Skin of body (tissue), 2 donors: ENCODE measurements around the gene EIF4EBP3. TPM values are rescaled to one million over a fixed set of nuclear protein-coding genes. Genes with fewer than 3 reads are reported as not detected.
A peak's percentile ranks its signal among the peaks of the same experiment; 100 is the strongest.

Experiments
- DNase-seq: peaks from one replicate; lab custom pipeline; 2025; lab: John Stamatoyannopoulos, UW
- total RNA-seq: library from RNA; depleted of rRNA; stranded (reverse); fragments of >200 nt; gene quantifications from one replicate; pipeline ENCODE4 v1.2.3, GENCODE V29; 2014

Gene EIF4EBP3
- 1.3 TPM for total RNA-seq

DNA sequence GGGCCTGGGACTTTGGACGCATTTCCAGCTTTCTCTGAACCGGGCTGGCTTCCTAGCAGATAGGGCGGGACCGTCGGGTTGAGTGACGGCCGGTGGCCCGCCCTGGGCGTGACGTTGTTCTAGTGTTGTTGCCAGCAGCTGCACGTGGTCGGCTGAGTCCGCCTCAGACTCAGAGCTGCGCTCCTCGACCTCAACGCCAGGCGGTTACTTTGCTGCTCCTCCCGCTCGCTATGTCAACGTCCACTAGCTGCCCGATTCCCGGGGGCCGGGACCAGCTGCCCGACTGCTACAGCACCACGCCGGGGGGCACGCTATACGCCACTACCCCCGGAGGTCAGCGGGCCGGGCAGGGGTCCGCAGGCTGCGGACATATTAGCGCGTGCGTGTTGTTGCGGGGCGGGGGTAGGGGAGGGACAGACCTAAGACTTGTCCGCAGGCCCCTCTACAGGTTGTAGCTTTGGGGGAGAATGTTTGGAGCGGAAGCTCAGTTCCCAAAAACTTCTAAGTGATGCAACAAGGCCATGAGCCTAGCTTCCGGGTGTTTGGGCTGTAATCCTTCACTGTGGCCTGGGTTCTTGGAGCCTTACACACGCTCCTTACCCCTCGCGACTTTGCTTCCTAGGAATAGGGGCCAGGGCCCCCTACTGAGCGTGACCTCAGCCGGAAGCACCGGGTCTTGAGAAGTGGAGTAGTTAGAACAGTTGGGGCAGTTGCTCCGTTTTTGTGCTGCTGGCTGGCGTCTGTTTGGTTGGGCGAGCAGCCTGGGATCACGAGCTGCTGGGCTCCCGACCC is at the start of gene EIF4EBP3:
EIF4EBP3 (plus strand) TSS at position 155 of the 792 bp plus-strand sequence; CDS start at position 231, 76 bp downstream.
- peak; percentile 95 for DNase-seq

- DNase-seq = no peak
These were observed 49.6 kb upstream of the EIF4EBP3 start for GRCh38 chr5:140497897-140498296.

DNA sequence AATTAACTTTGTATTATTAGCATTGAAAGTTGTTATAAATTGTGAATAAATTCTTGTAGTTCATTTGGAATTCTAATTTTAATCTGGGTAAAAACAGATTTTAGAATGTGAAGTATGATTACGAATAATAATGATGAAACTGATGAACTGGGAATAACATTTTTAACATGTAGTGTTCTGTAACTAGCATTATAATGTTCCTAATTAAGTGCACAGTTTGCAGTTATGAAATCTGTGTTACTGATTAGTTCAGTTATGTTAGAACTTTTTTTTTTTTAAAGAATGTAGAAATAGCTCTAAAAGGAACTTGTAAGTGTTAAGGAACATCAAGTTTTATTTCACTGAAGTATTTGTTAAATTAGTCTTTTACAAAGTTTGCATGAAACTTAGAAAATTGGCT is 48.9 kb upstream of the EIF4EBP3 start:
- no peak for DNase-seq

DNA sequence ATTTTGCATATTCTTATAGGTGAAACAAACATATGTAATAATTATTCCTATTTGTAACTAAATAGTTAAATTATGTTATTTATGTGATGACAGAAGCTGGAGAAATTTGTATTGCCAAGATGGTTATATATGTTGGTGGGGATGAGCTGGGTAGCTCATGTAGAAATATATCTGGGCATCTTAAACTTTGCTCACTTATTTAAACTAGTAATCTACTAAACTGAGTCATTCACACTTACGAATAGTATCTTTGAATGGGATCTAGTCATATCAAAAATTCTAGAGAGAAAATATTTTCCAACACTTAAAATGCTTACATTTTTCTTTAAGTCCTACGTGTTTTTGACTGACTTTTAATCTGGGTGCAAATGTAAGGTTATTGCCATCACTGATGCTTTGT is 44.6 kb upstream of the EIF4EBP3 start:
- DNase-seq = no peak

DNA sequence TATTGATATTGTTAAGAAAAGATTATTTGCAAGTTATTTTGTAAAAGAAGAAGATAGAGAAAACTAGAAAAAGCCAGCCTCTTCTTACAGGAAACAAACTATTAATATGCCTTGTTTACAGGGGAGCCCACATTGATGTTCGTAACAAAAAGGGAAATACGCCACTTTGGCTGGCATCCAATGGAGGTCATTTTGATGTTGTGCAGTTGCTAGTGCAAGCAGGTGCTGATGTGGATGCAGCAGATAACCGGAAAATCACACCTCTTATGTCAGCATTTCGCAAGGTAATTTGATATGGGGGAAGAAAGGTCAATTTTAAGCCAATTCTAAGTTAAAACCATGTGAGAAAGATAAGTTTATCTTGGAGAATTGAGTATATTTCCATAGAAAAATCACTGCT is 37.6 kb upstream of the EIF4EBP3 start:
- no peak for DNase-seq

DNA sequence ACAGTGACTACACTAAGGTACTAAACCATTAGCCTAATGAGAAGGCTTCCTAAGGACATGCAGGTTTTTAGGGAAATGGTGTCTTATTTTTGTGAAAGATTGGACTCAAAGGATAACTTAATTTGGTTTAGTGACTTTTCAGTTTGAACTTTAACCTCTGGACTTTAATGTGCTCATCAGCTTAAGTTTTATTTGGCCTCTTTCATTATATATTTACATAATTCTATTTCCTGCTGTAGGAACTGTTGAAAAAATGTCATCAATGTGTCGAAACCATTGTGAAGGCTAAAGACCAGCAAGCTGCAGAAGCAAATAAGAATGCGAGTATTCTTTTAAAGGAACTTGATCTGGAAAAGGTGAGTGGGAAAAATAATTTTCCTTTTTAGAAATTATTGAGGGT is 34.3 kb upstream of the EIF4EBP3 start:
- no peak for DNase-seq

GRCh38 chr5:140524003-140524402 is 23.5 kb upstream of the EIF4EBP3 start:
- DNase-seq = no peak

DNA sequence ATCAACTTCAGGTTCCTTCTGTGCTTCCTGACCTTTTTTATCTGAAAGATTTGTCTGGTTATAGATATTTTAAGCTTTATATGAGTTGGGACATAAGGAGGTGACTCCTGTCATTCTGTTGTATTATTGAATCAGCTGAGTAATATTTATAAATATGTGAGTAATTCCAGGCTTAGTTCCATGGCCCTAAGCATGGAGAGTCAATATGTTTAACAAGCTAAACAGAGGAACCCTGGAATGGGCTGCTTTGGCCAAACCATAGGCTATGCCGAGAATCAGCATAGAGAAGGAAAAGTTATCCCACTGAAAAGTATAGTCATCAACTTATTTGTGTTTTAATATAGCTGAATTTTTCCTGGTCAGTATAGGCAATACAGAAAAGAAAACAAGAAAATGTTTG is 7.2 kb upstream of the EIF4EBP3 start:
- DNase-seq = no peak

DNA sequence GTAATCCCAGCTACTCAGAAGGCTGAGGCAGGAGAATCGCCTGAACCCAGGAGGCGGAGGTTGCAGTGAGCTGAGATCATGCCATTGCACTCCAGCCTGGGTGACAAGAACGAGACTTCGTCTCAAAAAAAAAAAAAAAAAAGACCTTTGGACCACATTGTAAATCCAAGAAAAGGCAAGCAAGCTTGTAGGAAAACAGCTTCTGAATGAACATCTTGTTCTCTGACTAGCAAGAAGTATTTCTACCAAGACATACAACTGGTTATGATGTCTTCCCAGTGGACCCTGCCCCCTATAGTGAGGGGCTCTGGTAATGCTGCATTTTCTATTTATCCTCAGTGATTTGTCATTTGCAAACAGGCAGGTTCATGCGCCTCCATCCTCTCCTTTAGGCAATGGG is 4.5 kb upstream of the EIF4EBP3 start:
- no peak for DNase-seq

DNA sequence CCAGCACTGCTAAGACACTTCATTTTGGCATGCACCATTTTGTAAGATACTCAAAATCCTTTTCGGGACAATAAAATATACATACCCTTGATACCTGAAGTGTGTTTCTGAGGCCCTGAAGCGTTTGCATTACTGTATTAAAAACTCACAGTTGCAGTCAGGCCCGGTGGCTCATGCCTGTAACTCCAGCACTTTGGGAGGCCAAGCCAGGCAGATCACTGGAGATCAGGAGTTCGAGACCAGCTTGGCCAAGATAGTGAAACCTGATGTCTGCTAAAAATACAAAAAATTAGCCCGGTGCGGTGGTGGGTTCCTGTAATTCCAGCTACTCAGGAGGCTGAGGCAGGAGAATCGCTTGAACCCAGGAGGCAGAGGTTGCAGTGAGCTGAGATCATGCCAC is 2.5 kb upstream of the EIF4EBP3 start:
- DNase-seq = no peak

DNA sequence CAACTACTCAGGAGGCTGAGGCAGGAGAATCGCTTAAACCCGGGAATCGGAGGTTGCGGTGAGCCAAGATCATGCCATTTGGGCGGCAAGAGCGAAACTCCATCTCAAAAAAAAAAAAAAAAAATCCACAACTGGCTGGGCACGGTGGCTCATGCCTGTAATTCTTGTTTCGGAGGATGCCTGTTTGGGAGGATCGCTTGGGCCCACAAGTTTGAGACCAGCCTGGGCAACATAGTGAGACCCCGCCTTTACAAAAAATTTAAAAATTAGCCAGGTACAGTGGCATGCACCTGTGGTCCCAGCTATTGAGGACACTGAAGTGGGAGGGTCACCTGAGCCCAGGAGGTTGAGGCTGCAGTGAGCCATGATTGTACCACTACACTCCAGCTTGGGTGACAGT is 1.9 kb upstream of the EIF4EBP3 start:
- DNase-seq = no peak

GRCh38 chr5:140546851-140547507 is 483 bp upstream of the EIF4EBP3 start:
- DNase-seq = no peak

GRCh38 chr5:140548300-140548688 is 832 bp downstream of the EIF4EBP3 start:
- DNase-seq = peak; percentile 21

DNA sequence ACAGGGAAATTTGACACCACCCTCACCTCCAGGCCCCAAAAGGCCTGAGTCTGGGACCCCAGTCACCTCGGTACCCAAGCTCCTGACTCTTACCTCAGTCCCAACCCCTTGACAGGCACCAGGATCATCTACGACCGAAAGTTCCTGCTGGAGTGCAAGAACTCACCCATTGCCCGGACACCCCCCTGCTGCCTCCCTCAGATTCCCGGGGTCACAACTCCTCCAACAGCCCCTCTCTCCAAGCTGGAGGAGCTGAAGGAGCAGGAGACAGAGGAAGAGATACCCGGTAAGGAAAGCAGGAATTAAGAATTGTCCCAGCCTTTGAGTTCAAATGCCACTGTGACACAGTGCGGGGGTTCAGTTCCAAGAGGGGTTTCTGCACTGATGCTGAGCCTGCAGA is 1.3 kb downstream of the EIF4EBP3 start:
- DNase-seq = no peak

DNA sequence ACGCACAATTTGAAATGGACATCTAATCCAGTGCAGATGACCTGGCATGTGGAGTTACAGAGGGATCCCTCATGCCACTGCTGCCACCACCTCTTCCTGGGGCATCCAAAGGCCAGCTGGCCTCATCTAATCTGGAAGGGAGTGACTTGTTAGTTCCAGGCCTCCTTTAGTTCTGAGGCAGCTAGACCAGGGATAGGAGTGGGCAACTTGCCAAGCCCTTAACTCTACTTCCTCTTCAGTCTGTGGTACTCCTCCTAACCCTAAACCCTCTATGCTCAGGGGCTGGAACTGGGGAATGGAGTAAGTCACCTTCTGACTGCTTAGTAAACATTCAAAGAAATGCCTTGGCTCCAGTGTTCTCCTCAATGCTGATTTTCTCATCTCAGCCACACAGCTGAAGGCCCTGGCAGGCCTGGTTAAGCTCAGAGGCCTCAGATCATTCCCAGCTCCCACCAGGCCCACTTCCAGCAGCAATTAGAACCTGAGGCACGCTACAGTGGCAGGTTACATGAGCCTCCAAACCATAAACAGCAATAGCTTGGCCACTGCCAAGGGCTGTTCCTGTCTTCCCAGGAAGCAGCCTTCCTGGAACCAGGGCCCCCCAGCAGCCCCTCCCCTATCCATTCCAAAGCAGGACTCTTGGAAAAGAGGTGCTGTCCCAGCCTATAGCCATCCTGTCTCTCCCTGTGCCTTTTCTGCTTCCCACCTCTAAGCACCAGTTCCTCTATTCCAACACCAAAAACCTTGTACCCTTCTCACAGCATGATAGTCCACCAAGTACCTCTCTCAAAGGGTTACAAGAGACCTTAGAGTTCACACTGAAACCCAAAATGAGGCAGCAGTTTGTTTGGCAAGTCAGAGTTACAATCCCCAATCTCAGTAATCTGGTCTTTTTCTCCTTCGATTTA is 2.0 kb downstream of the EIF4EBP3 start:
- no peak for DNase-seq

GRCh38 chr5:140550147-140551079 is 3.0 kb downstream of the EIF4EBP3 start:
- DNase-seq = no peak

GRCh38 chr5:140551872-140552271 is 4.4 kb downstream of the EIF4EBP3 start:
- DNase-seq = no peak

DNA sequence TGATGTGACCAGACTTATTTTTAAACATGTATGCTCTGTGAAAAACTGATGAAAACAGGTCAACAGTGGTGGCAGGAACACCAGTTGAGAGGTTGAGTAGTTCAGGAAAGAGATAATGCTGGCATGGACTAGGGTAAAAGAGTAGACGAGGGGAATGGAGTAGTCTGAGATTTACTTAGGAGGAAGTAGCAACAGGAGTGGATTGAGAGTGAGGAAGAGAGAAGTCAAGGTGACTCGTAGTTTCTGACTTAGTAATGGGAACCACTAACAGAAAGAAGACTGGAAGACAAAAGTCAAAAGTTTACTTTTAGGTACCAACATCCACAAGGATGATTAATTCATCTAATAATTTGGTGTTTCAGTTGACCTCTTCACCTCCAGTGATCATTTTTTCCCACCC is 6.2 kb downstream of the EIF4EBP3 start:
- no peak for DNase-seq

- DNase-seq = no peak
These were observed 7.0 kb downstream of the EIF4EBP3 start for GRCh38 chr5:140554454-140554853.

DNA sequence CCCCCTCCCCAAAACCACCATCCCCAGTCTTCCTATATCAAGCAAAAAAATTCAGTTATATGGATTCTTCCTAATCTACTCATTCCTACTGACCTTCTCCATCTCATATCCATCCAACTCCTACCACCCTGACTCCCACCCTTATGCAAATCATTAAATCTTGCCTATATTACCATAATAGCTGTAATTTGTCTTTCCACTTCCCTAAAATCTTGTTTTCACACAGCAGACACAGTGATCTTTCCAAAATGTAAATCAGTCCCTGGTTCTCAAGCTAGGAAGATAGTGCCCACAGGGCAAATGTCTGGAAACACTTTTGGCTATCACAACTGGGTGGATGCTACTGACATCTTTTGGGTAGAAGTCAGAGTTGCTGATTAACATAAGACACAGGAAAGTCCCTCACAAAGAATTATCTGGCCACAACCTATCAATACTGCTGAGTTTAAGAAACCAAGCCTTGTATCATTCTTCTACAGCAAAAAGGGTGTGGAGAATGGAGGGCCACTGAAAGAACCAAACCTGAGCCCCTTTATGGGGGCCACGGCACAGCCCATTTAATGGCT is 8.4 kb downstream of the EIF4EBP3 start:
- no peak for DNase-seq

DNA sequence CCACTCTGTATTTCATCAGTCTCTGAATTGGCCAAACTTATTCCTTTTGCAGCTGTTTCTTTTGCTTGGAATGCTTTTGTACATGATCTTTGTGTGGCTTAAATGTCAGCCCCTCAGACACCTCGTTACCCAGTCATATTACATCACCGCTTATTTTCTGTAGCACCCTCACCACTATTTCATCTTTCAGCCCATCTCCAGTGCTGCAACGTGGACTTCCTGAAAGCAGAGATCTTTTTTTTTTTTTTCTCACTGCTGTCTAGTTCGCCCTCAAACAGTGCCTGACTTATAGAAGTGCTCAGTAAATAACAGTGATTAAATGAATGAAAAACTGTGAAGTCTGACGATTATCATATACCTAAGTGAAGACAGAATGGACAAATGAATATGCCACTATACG is 9.0 kb downstream of the EIF4EBP3 start:
- DNase-seq = no peak
